Breast epithelium (tissue), 3 donors: ENCODE results near the gene PATJ.

ENCODE experiments used
- CTCF ChIP-seq, 3 donors: fragments of 450-650 bp; IDR thresholded peaks; one replicate each; pipeline ENCODE4 v1.5.1; 2016 to 2017; ENCODE audit warnings: antibody characterized with exemption in 3 of 3, mild to moderate bottlenecking in 3 of 3, moderate library complexity in 3 of 3
- POLR2AphosphoS5 ChIP-seq, 3 donors: sonication (generic); formaldehyde crosslinking; IDR thresholded peaks; one replicate each; pipeline ENCODE4 v1.6.1; 2017; ENCODE audit warnings: antibody characterized with exemption in 3 of 3

GRCh38 chr1:61976566-61976965 lies 234.3 kb downstream of the PATJ start:
- TF ChIP-seq CTCF (IDR thresholded peaks at IDR 0.05) = no peak
- TF ChIP-seq POLR2AphosphoS5 (IDR thresholded peaks at IDR 0.05) = no peak
